Measurements from ENCODE around the gene DCDC1. TPM values are rescaled to one million over a fixed set of nuclear protein-coding genes. Genes with fewer than 3 reads are reported as not detected.

Gene DCDC1
- total RNA-seq, 1 donor from 2014 or later: 0.47 TPM

DNA sequence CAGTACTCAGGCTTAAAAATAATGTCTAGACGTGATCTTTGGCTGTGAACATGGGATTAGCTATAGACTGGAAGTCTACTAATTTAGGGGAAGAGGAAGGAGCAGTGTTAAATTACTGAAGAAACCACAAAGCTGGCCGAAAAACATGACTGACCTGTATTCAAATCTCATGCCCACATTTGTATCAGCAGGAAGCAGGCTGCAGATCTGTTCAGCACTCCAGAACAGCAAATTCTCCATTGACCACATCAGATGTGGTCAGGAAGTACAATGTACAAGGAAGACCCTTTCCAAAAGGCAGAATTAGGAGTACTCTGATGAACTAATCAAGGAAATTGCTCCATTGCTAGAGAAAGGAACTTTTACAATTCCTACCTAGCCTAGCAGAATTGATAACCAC lies 31.7 kb downstream of the DCDC1 start:
- H3K36me3 Mint-ChIP-seq (ENCODE audit: unreplicated experiment): no peaks in the 10 kb centered on the region

GRCh38 chr11:31328697-31329096 lies 40.8 kb downstream of the DCDC1 start:
- no peaks in the 10 kb centered on the region for H3K9me3 Mint-ChIP-seq (ENCODE audit: unreplicated experiment)
- H3K4me1 Mint-ChIP-seq (ENCODE audit: low read depth, unreplicated experiment): no peaks in the 10 kb centered on the region
- H3K27ac Mint-ChIP-seq (ENCODE audit: unreplicated experiment): no peak overlapping the region
- no peaks in the 10 kb centered on the region for H3K27me3 Mint-ChIP-seq (ENCODE audit: unreplicated experiment)
- H3K4me3 Mint-ChIP-seq (ENCODE audit: unreplicated experiment): no peak overlapping the region
- no peaks in the 10 kb centered on the region for H3K36me3 Mint-ChIP-seq (ENCODE audit: unreplicated experiment)
- TF ChIP-seq, protein P1, sequence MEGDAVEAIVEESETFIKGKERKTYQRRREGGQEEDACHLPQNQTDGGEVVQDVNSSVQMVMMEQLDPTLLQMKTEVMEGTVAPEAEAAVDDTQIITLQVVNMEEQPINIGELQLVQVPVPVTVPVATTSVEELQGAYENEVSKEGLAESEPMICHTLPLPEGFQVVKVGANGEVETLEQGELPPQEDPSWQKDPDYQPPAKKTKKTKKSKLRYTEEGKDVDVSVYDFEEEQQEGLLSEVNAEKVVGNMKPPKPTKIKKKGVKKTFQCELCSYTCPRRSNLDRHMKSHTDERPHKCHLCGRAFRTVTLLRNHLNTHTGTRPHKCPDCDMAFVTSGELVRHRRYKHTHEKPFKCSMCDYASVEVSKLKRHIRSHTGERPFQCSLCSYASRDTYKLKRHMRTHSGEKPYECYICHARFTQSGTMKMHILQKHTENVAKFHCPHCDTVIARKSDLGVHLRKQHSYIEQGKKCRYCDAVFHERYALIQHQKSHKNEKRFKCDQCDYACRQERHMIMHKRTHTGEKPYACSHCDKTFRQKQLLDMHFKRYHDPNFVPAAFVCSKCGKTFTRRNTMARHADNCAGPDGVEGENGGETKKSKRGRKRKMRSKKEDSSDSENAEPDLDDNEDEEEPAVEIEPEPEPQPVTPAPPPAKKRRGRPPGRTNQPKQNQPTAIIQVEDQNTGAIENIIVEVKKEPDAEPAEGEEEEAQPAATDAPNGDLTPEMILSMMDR (IDR thresholded peaks at IDR 0.05; ENCODE audit: partially characterized antibody, unreplicated experiment): no peak
- DNase-seq: no peak

More for the DNA sequence above, 31.7 kb downstream of the DCDC1 start:
- H3K4me1 Mint-ChIP-seq (ENCODE audit: low read depth, unreplicated experiment): no peaks in the 10 kb centered on the region
- TF ChIP-seq, protein P1 (IDR thresholded peaks at IDR 0.05; ENCODE audit: partially characterized antibody, unreplicated experiment): no peak
- H3K9me3 Mint-ChIP-seq (ENCODE audit: unreplicated experiment): peaks cover 2% of the 10 kb centered on the region
- DNase-seq: no peak
- H3K27ac Mint-ChIP-seq (ENCODE audit: unreplicated experiment): no peak overlapping the region
- H3K27me3 Mint-ChIP-seq (ENCODE audit: unreplicated experiment): no peaks in the 10 kb centered on the region
- H3K4me3 Mint-ChIP-seq (ENCODE audit: unreplicated experiment): no peak overlapping the region

- Mint-ChIP-seq H3K4me3 (ENCODE audit: unreplicated experiment) (no peak overlapping the region), H3K4me1 (ENCODE audit: low read depth, unreplicated experiment) (no peaks in the 10 kb centered on the region), H3K27ac (ENCODE audit: unreplicated experiment) (no peak overlapping the region), H3K27me3 (ENCODE audit: unreplicated experiment) (no peaks in the 10 kb centered on the region), H3K9me3 (ENCODE audit: unreplicated experiment) (no peaks in the 10 kb centered on the region), H3K36me3 (ENCODE audit: unreplicated experiment) (no peaks in the 10 kb centered on the region)
- TF ChIP-seq, protein P1 (IDR thresholded peaks at IDR 0.05; ENCODE audit: partially characterized antibody, unreplicated experiment): no peak
- DNase-seq: no peak
These were observed 42.1 kb downstream of the DCDC1 start for GRCh38 chr11:31327417-31327816.

DNA sequence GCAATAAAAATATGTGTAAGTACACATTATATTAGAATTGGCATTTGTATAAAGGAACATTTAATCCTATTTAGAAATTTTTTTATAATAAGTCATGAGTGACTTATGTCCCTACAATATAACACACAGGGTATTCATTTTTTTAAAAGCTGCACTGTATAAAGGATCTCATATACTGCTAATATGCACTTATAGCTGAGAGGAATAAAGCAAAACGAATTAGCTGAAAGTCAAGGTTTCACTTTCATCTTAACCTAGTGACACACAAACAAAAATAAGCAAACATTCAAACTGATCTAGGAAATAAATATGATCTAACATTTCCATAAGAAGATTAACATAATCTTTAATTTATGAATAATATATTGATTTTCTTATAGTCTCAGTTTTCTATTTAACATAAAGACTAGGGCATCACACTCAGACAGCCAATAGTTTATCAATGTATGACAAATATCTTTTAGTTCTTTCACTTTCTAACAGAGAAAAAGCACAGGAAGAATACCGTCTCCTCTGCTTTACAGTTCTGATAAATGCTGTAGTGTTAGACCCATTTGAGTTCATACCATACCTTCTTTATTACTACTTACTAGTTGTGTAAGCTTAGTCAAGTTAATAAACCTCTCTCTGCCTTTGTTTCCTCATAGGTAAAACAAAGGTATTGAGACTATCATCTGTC lies 42.9 kb downstream of the DCDC1 start:
- H3K27me3 Mint-ChIP-seq (ENCODE audit: unreplicated experiment): no peaks in the 10 kb centered on the region
- H3K36me3 Mint-ChIP-seq (ENCODE audit: unreplicated experiment): peaks cover under 1% of the 10 kb centered on the region
- no peak for DNase-seq
- H3K4me3 Mint-ChIP-seq (ENCODE audit: unreplicated experiment): no peak overlapping the region
- no peaks in the 10 kb centered on the region for H3K4me1 Mint-ChIP-seq (ENCODE audit: low read depth, unreplicated experiment)
- TF ChIP-seq, protein P1 (IDR thresholded peaks at IDR 0.05; ENCODE audit: partially characterized antibody, unreplicated experiment): no peak
- no peaks in the 10 kb centered on the region for H3K9me3 Mint-ChIP-seq (ENCODE audit: unreplicated experiment)
- H3K27ac Mint-ChIP-seq (ENCODE audit: unreplicated experiment): no peak overlapping the region

DNA sequence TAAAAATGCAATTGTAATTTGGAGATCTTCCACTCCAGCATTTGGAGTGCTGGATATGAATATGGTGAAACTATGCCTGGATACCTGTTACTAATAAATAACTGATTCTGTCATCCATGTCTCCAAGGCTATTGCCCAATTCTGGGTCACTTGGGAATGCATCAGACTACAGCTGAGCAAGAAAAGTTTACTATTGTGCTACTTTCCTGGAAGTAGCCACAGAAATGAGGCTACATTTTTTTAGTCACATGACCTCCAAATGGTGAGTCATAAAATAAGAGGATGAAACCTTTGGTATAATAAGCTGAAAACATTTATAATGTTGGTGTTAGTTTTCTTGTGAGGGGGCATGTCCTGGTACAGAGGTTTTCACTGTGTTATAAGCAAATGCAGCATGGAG lies 44.4 kb downstream of the DCDC1 start:
- Mint-ChIP-seq H3K4me1 (ENCODE audit: low read depth, unreplicated experiment) (no peaks in the 10 kb centered on the region), H3K9me3 (ENCODE audit: unreplicated experiment) (no peaks in the 10 kb centered on the region), H3K36me3 (ENCODE audit: unreplicated experiment) (peaks cover 4% of the 10 kb centered on the region), H3K4me3 (ENCODE audit: unreplicated experiment) (no peak overlapping the region), H3K27ac (ENCODE audit: unreplicated experiment) (no peak overlapping the region), H3K27me3 (ENCODE audit: unreplicated experiment) (no peaks in the 10 kb centered on the region)
- TF ChIP-seq, protein P1 (IDR thresholded peaks at IDR 0.05; ENCODE audit: partially characterized antibody, unreplicated experiment): no peak
- no peak for DNase-seq
